Small intestine (tissue), 7 donors: ENCODE data around the gene SPOCK1. TPM values are rescaled to one million over a fixed set of nuclear protein-coding genes. Genes with fewer than 3 reads are reported as not detected.
"Not testable (repeated sequence)": the region's sequence is repeated elsewhere in the genome, so short reads cannot be mapped to it uniquely, and the experiment has no call there.

Experiments
- DNase-seq, 2 donors: peaks; one replicate each; pipeline versions ENCODE4 v3.0.0 to v3.0.0-alpha.2; 2013
- FAIRE-seq: peaks from 2 replicates; lab custom pipeline; 2012; peaks lifted over from hg19 to GRCh38; lab: Jason Lieb, UNC
- H3K27ac ChIP-seq, 3 donors: one replicate each; pipeline ENCODE4 v1.5.1; 2013; ENCODE audit warnings: low read length in 2 of 3, mild to moderate bottlenecking in 2 of 3, control low read depth in 1 of 3, inconsistent platforms in 1 of 3, low read depth in 1 of 3, moderate library complexity in 1 of 3
- H3K27me3 ChIP-seq, 3 donors: one replicate each; pipeline ENCODE4 v1.6.1; 2013; ENCODE audit warnings: low read length in 3 of 3, inconsistent platforms in 1 of 3; ENCODE audit not compliant: control insufficient read depth in 3 of 3, insufficient read depth in 3 of 3
- H3K36me3 ChIP-seq, 3 donors: one replicate each; pipeline ENCODE4 v1.6.1; 2013; ENCODE audit warnings: low read length in 3 of 3, inconsistent platforms in 1 of 3, low read depth in 1 of 3, mild to moderate bottlenecking in 1 of 3, moderate library complexity in 1 of 3; ENCODE audit not compliant: control insufficient read depth in 3 of 3, insufficient read depth in 2 of 3
- H3K4me1 ChIP-seq, 3 donors: one replicate each; pipeline ENCODE4 v1.6.1; 2013; ENCODE audit warnings: low read length in 2 of 3, inconsistent platforms in 1 of 3, low read depth in 1 of 3, mild to moderate bottlenecking in 1 of 3, moderate library complexity in 1 of 3; ENCODE audit not compliant: control insufficient read depth in 3 of 3, insufficient read depth in 2 of 3
- H3K4me3 ChIP-seq, 3 donors: one replicate each; pipeline ENCODE4 v1.5.1; 2013; ENCODE audit warnings: low read length in 3 of 3, control low read depth in 1 of 3, inconsistent platforms in 1 of 3, low read depth in 1 of 3, mild to moderate bottlenecking in 1 of 3, moderate library complexity in 1 of 3
- H3K9me3 ChIP-seq, 2 donors: one replicate each; pipeline ENCODE4 v1.6.1; 2013; ENCODE audit warnings: low read depth in 1 of 2, low read length in 1 of 2; ENCODE audit not compliant: control insufficient read depth in 2 of 2, insufficient read depth in 1 of 2
- WGBS, 3 donors: extraction: QIAGEN DNeasy Blood & Tissue Kit; methylation state at CpG; one replicate each; pipeline ENCODE4 v1.1.7; 2013; 5-methylcytosine and 5-hydroxymethylcytosine counted together
- polyA plus RNA-seq, 4 donors: library from polyadenylated mRNA; stranded (reverse) in 3 of 4; unstranded in 1 of 4; fragments of 200-250 nt in 3 of 4; fragments of 120-200 nt in 1 of 4; gene quantifications; one replicate each; pipeline versions ENCODE4 v1.2.1 to v1.2.3, GENCODE V29; 2013
- donor health status: healthy with polysubstance abuse.
- donor health status: control.
- donor health status: control.
- donor health status: Bipolar disorder and iron deficiency.
- donor health status: healthy.

The SPOCK1 gene
- polyA plus RNA-seq, 4 donors = 0.22 to 1.1 (median 0.54) TPM

- H3K9me3 ChIP-seq = no peaks in the 10 kb centered on the region
- H3K4me3 ChIP-seq = no peak overlapping the region
- WGBS, 3 donors = 49 to 61% (median 60%) methylated on average over 2 of the region's 2 CpGs
- peaks cover 0 to 4% (median 0%) of the 10 kb centered on the region in 3 donors for H3K27me3 ChIP-seq
- H3K4me1 ChIP-seq = no peaks in the 10 kb centered on the region
- H3K36me3 ChIP-seq = no peaks in the 10 kb centered on the region
- FAIRE-seq = no peak
- DNase-seq = no peak
- no peak overlapping the region for H3K27ac ChIP-seq
Measured at GRCh38 chr5:137398154-137398553, 101.0 kb downstream of the SPOCK1 start.

GRCh38 chr5:137395011-137395755 is 103.9 kb downstream of the SPOCK1 start:
- Histone ChIP-seq H3K27me3 (peaks cover 0 to 4% (median 0%) of the 10 kb centered on the region in 3 donors), H3K4me3 (no peak overlapping the region), H3K9me3 (peaks cover 0 to 4% of the 10 kb centered on the region in 2 donors), H3K36me3 (no peaks in the 10 kb centered on the region), H3K4me1 (no peaks in the 10 kb centered on the region), H3K27ac (no peak overlapping the region)
- FAIRE-seq (no peak), DNase-seq (no peak)
- 75 to 85% (median 78%) methylated on average over 4 of the region's 4 CpGs for WGBS, 3 donors

- no peaks in the 10 kb centered on the region for H3K36me3 ChIP-seq
Measured at GRCh38 chr5:137394380-137394779, 104.7 kb downstream of the SPOCK1 start.

GRCh38 chr5:137393196-137393993 is 105.7 kb downstream of the SPOCK1 start:
- H3K27me3 ChIP-seq = peaks cover 0 to 6% (median 4%) of the 10 kb centered on the region in 3 donors
- no peaks in the 10 kb centered on the region for H3K4me1 ChIP-seq
- no peak overlapping the region for H3K4me3 ChIP-seq
- no peaks in the 10 kb centered on the region for H3K36me3 ChIP-seq
- no peak overlapping the region for H3K27ac ChIP-seq
- WGBS, 3 donors = 42 to 68% (median 47%) methylated on average over 1 of the region's 1 CpG
- FAIRE-seq (no peak), DNase-seq (no peak)
- peaks cover 0 to 4% of the 10 kb centered on the region in 2 donors for H3K9me3 ChIP-seq

More at GRCh38 chr5:137394380-137394779, 104.7 kb downstream of the SPOCK1 start:
- H3K4me1 ChIP-seq = no peaks in the 10 kb centered on the region
- FAIRE-seq (no peak), DNase-seq (no peak)
- peaks cover 0 to 4% of the 10 kb centered on the region in 2 donors for H3K9me3 ChIP-seq
- no peak overlapping the region for H3K27ac ChIP-seq
- H3K27me3 ChIP-seq = peaks cover 0 to 4% (median 2%) of the 10 kb centered on the region in 3 donors
- H3K4me3 ChIP-seq = no peak overlapping the region
- WGBS, 3 donors = 57 to 81% (median 70%) methylated on average over 1 of the region's 1 CpG

- 65 to 83% (median 70%) methylated on average over 4 of the region's 4 CpGs for WGBS, 3 donors
- Histone ChIP-seq H3K9me3 (peaks cover 0 to 4% of the 10 kb centered on the region in 2 donors), H3K4me3 (no peak overlapping the region)
Measured at GRCh38 chr5:137392261-137392660, 106.9 kb downstream of the SPOCK1 start.

GRCh38 chr5:137391044-137391443 is 108.1 kb downstream of the SPOCK1 start:
- FAIRE-seq, H3K4me1 ChIP-seq, H3K27ac ChIP-seq, H3K36me3 ChIP-seq, H3K9me3 ChIP-seq, DNase-seq, H3K4me3 ChIP-seq, H3K27me3 ChIP-seq: not testable (repeated sequence)
- 87 to 88% (median 88%) methylated on average over 7 of the region's 7 CpGs for WGBS, 3 donors

More at GRCh38 chr5:137392261-137392660, 106.9 kb downstream of the SPOCK1 start:
- H3K4me1 ChIP-seq = no peaks in the 10 kb centered on the region
- no peaks in the 10 kb centered on the region for H3K36me3 ChIP-seq
- no peak for FAIRE-seq
- H3K27me3 ChIP-seq = peaks cover 0 to 6% (median 4%) of the 10 kb centered on the region in 3 donors
- no peak for DNase-seq
- H3K27ac ChIP-seq = no peak overlapping the region

GRCh38 chr5:137389042-137389441 is 110.1 kb downstream of the SPOCK1 start:
- DNase-seq = no peak
- Histone ChIP-seq H3K36me3 (no peaks in the 10 kb centered on the region), H3K27ac (no peak overlapping the region), H3K9me3 (peaks cover 0 to 7% of the 10 kb centered on the region in 2 donors), H3K4me1 (no peaks in the 10 kb centered on the region), H3K27me3 (peaks cover 0 to 6% (median 0%) of the 10 kb centered on the region in 3 donors), H3K4me3 (no peak overlapping the region)
- WGBS, 3 donors = 47 to 71% (median 64%) methylated on average over 1 of the region's 1 CpG
- no peak for FAIRE-seq

- peaks cover 0 to 8% (median 0%) of the 10 kb centered on the region in 3 donors for H3K27me3 ChIP-seq
- FAIRE-seq (no peak), DNase-seq (no peak)
- peaks cover 0 to 11% of the 10 kb centered on the region in 2 donors for H3K9me3 ChIP-seq
- no peaks in the 10 kb centered on the region for H3K4me1 ChIP-seq
- WGBS, 3 donors = 71 to 76% (median 75%) methylated on average over 1 of the region's 1 CpG
- H3K27ac ChIP-seq = no peak overlapping the region
- no peak overlapping the region for H3K4me3 ChIP-seq
- H3K36me3 ChIP-seq = no peaks in the 10 kb centered on the region
Measured at GRCh38 chr5:137385064-137385463, 114.1 kb downstream of the SPOCK1 start.
